Neural progenitor cell (in vitro differentiated cells): ENCODE data around the gene LMNTD1. TPM values are rescaled to one million over a fixed set of nuclear protein-coding genes. Genes with fewer than 3 reads are reported as not detected.
"Not testable (repeated sequence)": the region's sequence is repeated elsewhere in the genome, so short reads cannot be mapped to it uniquely, and the experiment has no call there.

Experiments
- DNase-seq: peaks from one replicate; pipeline ENCODE4 v3.0.0-alpha.2; 2016; ENCODE audit warnings: low spot score
- H2AFZ ChIP-seq: fragments of 200-600 bp; sonication (generic); replicated peaks from 2 replicates; pipeline ENCODE4 v1.6.1; 2016; ENCODE audit warnings: antibody characterized with exemption
- H3F3A ChIP-seq: fragments of 200-600 bp; sonication (generic); 2 replicates; pipeline ENCODE4 v1.6.1; 2016; ENCODE audit warnings: antibody characterized with exemption, low read depth
- H3K27ac ChIP-seq: fragments of 200-600 bp; sonication (generic); 2 replicates; pipeline ENCODE4 v1.5.1; 2016; ENCODE audit warnings: mild to moderate bottlenecking
- H3K27me3 ChIP-seq: fragments of 200-600 bp; sonication (generic); 2 replicates; pipeline ENCODE4 v1.6.1; 2016; ENCODE audit warnings: mild to moderate bottlenecking, moderate library complexity
- H3K36me3 ChIP-seq: fragments of 200-600 bp; sonication (generic); 2 replicates; pipeline ENCODE4 v1.5.1; 2016
- H3K4me1 ChIP-seq: fragments of 200-600 bp; sonication (generic); 2 replicates; pipeline ENCODE4 v1.6.1; 2016; ENCODE audit warnings: mixed run types
- H3K4me2 ChIP-seq: fragments of 200-600 bp; sonication (generic); 2 replicates; pipeline ENCODE4 v1.6.1; 2016
- H3K4me3 ChIP-seq: fragments of 200-600 bp; sonication (generic); 2 replicates; pipeline ENCODE4 v1.5.1; 2016
- H3K79me2 ChIP-seq: fragments of 200-600 bp; sonication (generic); 2 replicates; pipeline ENCODE4 v1.6.1; 2016; ENCODE audit warnings: low read depth
- H3K9ac ChIP-seq: fragments of 200-600 bp; sonication (generic); 2 replicates; pipeline ENCODE4 v1.6.1; 2016
- H3K9me3 ChIP-seq: fragments of 200-600 bp; sonication (generic); 2 replicates; pipeline ENCODE4 v1.5.1; 2016; ENCODE audit warnings: low read depth
- H4K20me1 ChIP-seq: fragments of 200-600 bp; sonication (generic); 2 replicates; pipeline ENCODE4 v1.6.1; 2016; ENCODE audit warnings: low read depth
- H3K27ac Mint-ChIP-seq: 3 replicates; pipeline ENCODE4 v1.8.0; 2021; ENCODE audit warnings: mixed read lengths
- H3K27me3 Mint-ChIP-seq: 2 replicates; pipeline ENCODE4 v1.8.0; 2022; ENCODE audit warnings: low read depth, mild to moderate bottlenecking, inconsistent platforms, moderate library complexity, mixed read lengths; ENCODE audit not compliant: insufficient read depth
- H3K36me3 Mint-ChIP-seq: 3 replicates; pipeline ENCODE4 v1.8.0; 2021; ENCODE audit warnings: mixed read lengths
- H3K4me1 Mint-ChIP-seq: 3 replicates; pipeline ENCODE4 v1.8.0; 2021; ENCODE audit warnings: mixed read lengths
- H3K4me3 Mint-ChIP-seq: 3 replicates; pipeline ENCODE4 v1.8.0; 2021; ENCODE audit warnings: mild to moderate bottlenecking, moderate library complexity, mixed read lengths
- H3K9me3 Mint-ChIP-seq: 3 replicates; pipeline ENCODE4 v1.8.0; 2020; ENCODE audit warnings: mixed read lengths
- EZH2 ChIP-seq: fragments of 200-600 bp; sonication (generic); IDR thresholded peaks from 2 replicates; pipeline ENCODE4 v1.6.1; 2017; ENCODE audit warnings: antibody characterized with exemption, mild to moderate bottlenecking, moderate library complexity
- EZH2phosphoT487 ChIP-seq: fragments of 200-600 bp; sonication (generic); IDR thresholded peaks from 2 replicates; pipeline ENCODE4 v1.6.1; 2017; ENCODE audit warnings: antibody characterized with exemption
- total RNA-seq: library from RNA; depleted of rRNA; stranded (reverse); fragments of >200 nt; gene quantifications from 2 replicates; pipeline ENCODE4 v1.2.3, GENCODE V29; 2015; ENCODE audit warnings: low replicate concordance
- TF ChIP-seq, protein P1 (sequence below): fragments of 200-600 bp; sonication (generic); IDR thresholded peaks from 2 replicates; pipeline ENCODE4 v1.5.1; 2017; ENCODE audit warnings: antibody characterized with exemption, mild to moderate bottlenecking

Gene LMNTD1
- total RNA-seq, 1 donor from 2014 or later = not detected

DNA sequence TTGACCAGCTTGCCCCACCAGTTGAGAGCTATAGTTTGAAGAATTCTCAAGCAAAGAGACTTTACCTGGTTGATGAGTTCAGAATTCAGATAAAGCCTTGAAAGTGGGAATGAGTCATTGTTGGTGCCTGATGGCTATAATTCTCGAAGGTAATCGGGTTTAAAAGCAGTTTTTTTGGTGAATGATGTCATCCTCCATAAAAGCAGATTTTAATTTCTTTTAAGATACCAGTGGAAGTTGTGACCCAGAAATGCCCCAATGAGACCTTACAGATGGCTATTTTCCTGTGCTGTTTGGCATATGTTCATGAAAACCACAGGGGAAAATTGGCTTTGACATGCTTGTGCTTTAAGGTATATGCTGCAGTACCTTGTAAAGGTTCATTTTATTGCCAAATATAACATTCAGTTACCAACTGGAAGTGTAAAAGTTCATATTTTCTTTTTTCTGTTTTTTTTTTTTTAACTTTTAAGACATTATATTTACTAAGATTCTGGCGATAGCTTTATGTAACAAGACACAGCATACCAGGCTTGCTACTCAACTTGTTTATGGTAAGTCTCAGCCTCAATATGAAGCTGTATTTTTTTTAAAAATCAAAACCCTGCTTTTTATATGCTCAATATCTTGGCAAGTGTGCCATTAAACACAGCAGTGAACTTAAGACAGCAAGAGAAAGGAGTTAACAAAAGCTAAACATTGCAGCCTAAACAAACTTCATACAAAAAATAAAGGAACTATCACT, 119.3 kb downstream of the LMNTD1 start:
- no peak overlapping the region for H3K9ac ChIP-seq
- Mint-ChIP-seq H3K9me3 (no peaks in the 10 kb centered on the region), H3K4me1 (peaks cover 3% of the 10 kb centered on the region), H3K27me3 (no peaks in the 10 kb centered on the region), H3K4me3 (no peak overlapping the region), H3K27ac (no peak overlapping the region), H3K36me3 (no peaks in the 10 kb centered on the region)
- no peaks in the 10 kb centered on the region for H3K36me3 ChIP-seq
- TF ChIP-seq, protein P1, sequence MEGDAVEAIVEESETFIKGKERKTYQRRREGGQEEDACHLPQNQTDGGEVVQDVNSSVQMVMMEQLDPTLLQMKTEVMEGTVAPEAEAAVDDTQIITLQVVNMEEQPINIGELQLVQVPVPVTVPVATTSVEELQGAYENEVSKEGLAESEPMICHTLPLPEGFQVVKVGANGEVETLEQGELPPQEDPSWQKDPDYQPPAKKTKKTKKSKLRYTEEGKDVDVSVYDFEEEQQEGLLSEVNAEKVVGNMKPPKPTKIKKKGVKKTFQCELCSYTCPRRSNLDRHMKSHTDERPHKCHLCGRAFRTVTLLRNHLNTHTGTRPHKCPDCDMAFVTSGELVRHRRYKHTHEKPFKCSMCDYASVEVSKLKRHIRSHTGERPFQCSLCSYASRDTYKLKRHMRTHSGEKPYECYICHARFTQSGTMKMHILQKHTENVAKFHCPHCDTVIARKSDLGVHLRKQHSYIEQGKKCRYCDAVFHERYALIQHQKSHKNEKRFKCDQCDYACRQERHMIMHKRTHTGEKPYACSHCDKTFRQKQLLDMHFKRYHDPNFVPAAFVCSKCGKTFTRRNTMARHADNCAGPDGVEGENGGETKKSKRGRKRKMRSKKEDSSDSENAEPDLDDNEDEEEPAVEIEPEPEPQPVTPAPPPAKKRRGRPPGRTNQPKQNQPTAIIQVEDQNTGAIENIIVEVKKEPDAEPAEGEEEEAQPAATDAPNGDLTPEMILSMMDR = no peak
- TF ChIP-seq EZH2 (no peak), EZH2phosphoT487 (no peak)
- peaks cover 3% of the 10 kb centered on the region for H3K4me1 ChIP-seq
- no peaks in the 10 kb centered on the region for H3K27me3 ChIP-seq
- no peaks in the 10 kb centered on the region for H3F3A ChIP-seq
- H4K20me1 ChIP-seq = no peaks in the 10 kb centered on the region
- no peak overlapping the region for H3K4me2 ChIP-seq
- no peak overlapping the region for H3K27ac ChIP-seq
- H3K79me2 ChIP-seq = no peaks in the 10 kb centered on the region
- DNase-seq = no peak
- H3K9me3 ChIP-seq = no peaks in the 10 kb centered on the region
- H3K4me3 ChIP-seq = no peak overlapping the region
- no peak overlapping the region for H2AFZ ChIP-seq

DNA sequence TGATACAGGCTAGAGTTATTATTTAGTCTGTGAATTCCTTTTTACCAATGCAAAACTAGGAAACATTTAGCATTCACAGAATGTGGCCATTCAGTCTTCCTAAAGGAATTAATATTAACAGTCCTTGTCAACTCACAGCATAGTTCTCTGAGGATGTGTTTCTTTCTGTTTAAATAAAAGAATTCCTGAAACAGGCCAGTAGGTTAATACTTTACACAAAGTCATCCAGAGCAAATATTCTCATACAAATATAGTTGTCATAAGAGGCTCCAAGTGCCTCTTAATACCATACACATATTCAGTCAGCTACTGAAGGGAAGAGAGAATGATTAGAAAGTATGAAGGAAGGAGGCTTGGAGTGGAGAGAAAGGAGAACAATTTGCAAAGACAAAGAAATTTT, 120.1 kb downstream of the LMNTD1 start:
- H2AFZ ChIP-seq = no peak overlapping the region
- DNase-seq = no peak
- H3K4me3 ChIP-seq = no peak overlapping the region
- H3K27me3 Mint-ChIP-seq = no peaks in the 10 kb centered on the region
- H3K36me3 Mint-ChIP-seq = no peaks in the 10 kb centered on the region
- H3K4me1 ChIP-seq = peaks cover 3% of the 10 kb centered on the region
- no peaks in the 10 kb centered on the region for H3K27me3 ChIP-seq
- H3K4me2 ChIP-seq = no peak overlapping the region
- peaks cover 3% of the 10 kb centered on the region for H3K4me1 Mint-ChIP-seq
- no peaks in the 10 kb centered on the region for H3K79me2 ChIP-seq
- no peak overlapping the region for H3K27ac ChIP-seq
- no peaks in the 10 kb centered on the region for H4K20me1 ChIP-seq
- H3K36me3 ChIP-seq = no peaks in the 10 kb centered on the region
- TF ChIP-seq EZH2 (no peak), EZH2phosphoT487 (no peak)
- TF ChIP-seq, protein P1 = no peak
- H3K9me3 ChIP-seq = no peaks in the 10 kb centered on the region
- H3K4me3 Mint-ChIP-seq = no peak overlapping the region
- no peaks in the 10 kb centered on the region for H3F3A ChIP-seq
- H3K27ac Mint-ChIP-seq = no peak overlapping the region
- no peaks in the 10 kb centered on the region for H3K9me3 Mint-ChIP-seq
- H3K9ac ChIP-seq = no peak overlapping the region

DNA sequence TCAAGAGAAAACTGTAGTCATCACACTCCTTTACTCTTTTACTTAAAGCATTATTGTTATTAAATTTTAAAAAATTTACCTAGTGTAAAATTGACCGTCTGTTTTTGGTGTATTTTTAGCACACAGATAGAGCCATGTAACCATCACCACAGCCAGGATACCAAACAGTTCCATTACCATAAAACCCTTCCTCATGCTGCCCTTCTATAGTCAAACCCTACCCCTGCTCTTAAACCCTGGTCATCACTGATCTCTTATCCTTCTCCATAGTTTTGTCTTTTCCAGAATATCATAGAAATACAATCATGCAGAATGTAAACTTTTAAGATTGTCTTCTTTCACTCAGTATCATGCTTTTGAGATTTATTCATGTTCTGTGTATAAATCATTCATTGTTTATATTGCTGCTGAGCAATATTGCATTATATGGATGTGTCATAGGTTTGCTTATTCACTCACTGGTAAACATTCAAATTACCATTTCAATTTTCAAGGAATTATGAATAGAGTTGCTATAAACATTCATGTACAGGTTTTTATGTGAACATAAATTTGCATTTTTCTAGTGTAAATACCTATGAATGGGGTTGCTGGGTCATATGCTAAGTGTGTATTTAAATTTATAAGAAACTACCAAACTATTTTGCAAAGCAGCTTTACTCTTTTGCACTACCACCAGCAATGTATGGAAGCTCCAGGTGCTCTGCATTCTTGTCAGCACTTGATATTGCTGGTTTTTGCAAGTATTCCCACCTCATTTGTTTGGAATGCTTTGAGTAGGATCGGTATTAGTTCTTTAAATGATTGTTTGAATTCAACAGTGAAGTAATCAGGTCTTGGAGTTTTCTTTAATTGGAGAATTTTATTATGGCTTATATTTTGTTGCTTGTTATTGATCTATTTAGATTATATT, 125.5 kb downstream of the LMNTD1 start:
- Mint-ChIP-seq H3K27ac (no peak overlapping the region), H3K4me1 (no peaks in the 10 kb centered on the region), H3K27me3 (no peaks in the 10 kb centered on the region), H3K36me3 (no peaks in the 10 kb centered on the region), H3K9me3 (peaks cover 2% of the 10 kb centered on the region), H3K4me3 (no peak overlapping the region)
- Histone ChIP-seq H3K4me3 (no peak overlapping the region), H3K9ac (no peak overlapping the region), H3K4me2 (no peak overlapping the region), H4K20me1 (no peaks in the 10 kb centered on the region), H3K36me3 (no peaks in the 10 kb centered on the region), H3K9me3 (no peaks in the 10 kb centered on the region), H3K4me1 (no peaks in the 10 kb centered on the region), H3F3A (no peaks in the 10 kb centered on the region), H3K27me3 (no peaks in the 10 kb centered on the region), H3K27ac (no peak overlapping the region), H2AFZ (no peak overlapping the region), H3K79me2 (no peaks in the 10 kb centered on the region)
- DNase-seq = no peak
- TF ChIP-seq, protein P1 = no peak
- no peak for TF ChIP-seq EZH2phosphoT487
- TF ChIP-seq EZH2 = no peak

DNA sequence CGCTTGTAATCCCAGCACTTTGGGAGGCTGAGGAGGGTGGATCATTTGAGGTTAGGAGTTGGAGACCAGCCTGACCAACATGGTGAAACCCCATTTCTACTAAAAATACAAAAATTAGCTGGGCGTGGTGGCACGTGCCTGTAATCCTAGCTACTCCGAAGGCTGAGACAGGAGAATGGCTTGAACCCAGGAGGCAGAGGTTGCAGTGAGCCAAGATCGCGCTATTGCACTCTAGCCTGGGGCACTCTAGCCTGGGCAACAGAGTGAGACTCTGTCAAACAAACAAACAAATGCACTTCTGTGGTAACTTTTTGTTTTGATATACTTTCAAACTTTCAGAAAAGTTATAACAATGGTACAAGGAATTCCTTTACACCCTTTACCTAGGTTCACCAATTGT, 126.3 kb downstream of the LMNTD1 start:
- not testable (repeated sequence) for H3K27ac ChIP-seq, H3K9ac ChIP-seq, H3K4me2 ChIP-seq, H3K9me3 ChIP-seq, H3F3A ChIP-seq, H3K36me3 ChIP-seq, H2AFZ ChIP-seq, H3K79me2 ChIP-seq, H3K27ac Mint-ChIP-seq, H3K27me3 ChIP-seq, H3K27me3 Mint-ChIP-seq, H3K9me3 Mint-ChIP-seq, H4K20me1 ChIP-seq, H3K4me3 ChIP-seq, H3K4me1 ChIP-seq, H3K4me1 Mint-ChIP-seq, H3K4me3 Mint-ChIP-seq, H3K36me3 Mint-ChIP-seq, DNase-seq
